ENCODE data around the gene UNK.

DNA sequence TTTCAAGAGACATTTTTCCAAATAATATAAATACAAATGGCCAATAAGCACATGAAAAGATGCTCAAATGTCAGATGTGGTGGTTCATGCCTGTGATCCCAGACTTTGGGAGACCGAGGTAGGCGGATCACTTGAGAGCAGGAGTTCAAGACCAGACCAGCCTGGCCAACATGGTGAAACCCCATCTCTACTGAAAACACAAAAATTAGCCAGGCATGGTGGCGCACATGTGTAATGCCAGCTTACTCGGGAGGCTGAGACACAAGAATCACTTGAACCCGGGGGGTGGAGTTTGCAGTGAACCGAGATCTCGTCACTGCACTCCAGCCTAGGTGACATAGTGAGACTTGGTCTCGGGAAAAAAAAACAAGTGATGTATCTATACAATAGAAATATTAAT, 16.7 kb upstream of the UNK start:
- TF ChIP-seq, protein P1, sequence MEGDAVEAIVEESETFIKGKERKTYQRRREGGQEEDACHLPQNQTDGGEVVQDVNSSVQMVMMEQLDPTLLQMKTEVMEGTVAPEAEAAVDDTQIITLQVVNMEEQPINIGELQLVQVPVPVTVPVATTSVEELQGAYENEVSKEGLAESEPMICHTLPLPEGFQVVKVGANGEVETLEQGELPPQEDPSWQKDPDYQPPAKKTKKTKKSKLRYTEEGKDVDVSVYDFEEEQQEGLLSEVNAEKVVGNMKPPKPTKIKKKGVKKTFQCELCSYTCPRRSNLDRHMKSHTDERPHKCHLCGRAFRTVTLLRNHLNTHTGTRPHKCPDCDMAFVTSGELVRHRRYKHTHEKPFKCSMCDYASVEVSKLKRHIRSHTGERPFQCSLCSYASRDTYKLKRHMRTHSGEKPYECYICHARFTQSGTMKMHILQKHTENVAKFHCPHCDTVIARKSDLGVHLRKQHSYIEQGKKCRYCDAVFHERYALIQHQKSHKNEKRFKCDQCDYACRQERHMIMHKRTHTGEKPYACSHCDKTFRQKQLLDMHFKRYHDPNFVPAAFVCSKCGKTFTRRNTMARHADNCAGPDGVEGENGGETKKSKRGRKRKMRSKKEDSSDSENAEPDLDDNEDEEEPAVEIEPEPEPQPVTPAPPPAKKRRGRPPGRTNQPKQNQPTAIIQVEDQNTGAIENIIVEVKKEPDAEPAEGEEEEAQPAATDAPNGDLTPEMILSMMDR (IDR thresholded peaks at IDR 0.05), result no peak
- no peak for TF ChIP-seq POLR2A (IDR thresholded peaks at IDR 0.05)
